Activated naive CD8-positive, alpha-beta T cell treated with anti-CD3 and anti-CD28 coated beads for 36 hours (primary cell): ENCODE data around the gene PCDH1. TPM values are rescaled to one million over a fixed set of nuclear protein-coding genes. Genes with fewer than 3 reads are reported as not detected.

Source experiments
- DNase-seq: peaks from one replicate; pipeline ENCODE4 v3.0.0; 2021
- H3K27ac Mint-ChIP-seq: one replicate; pipeline ENCODE4 v1.8.0; 2022; ENCODE audit warnings: mild to moderate bottlenecking, moderate library complexity, mixed read lengths
- H3K27me3 Mint-ChIP-seq: one replicate; pipeline ENCODE4 v1.8.0; 2022; ENCODE audit warnings: mild to moderate bottlenecking, mixed read lengths
- H3K36me3 Mint-ChIP-seq: one replicate; pipeline ENCODE4 v1.8.0; 2021; ENCODE audit warnings: mild to moderate bottlenecking, mixed read lengths
- H3K4me1 Mint-ChIP-seq: one replicate; pipeline ENCODE4 v1.8.0; 2021; ENCODE audit warnings: mixed read lengths
- H3K4me3 Mint-ChIP-seq: one replicate; pipeline ENCODE4 v1.8.0; 2022; ENCODE audit warnings: mild to moderate bottlenecking, moderate library complexity, mixed read lengths
- H3K9me3 Mint-ChIP-seq: one replicate; pipeline ENCODE4 v1.8.0; 2022; ENCODE audit warnings: mixed read lengths
- total RNA-seq, 2 experiments: library from RNA; stranded (reverse); gene quantifications; one replicate each; pipeline ENCODE4 v1.2.3, GENCODE V29; 2021

PCDH1 gene
- total RNA-seq, 2 experiments from 2014 or later = not detected

- peaks cover 8% of the 10 kb centered on the region for H3K27me3 Mint-ChIP-seq
- no peaks in the 10 kb centered on the region for H3K36me3 Mint-ChIP-seq
- no peak for DNase-seq
- H3K9me3 Mint-ChIP-seq = no peaks in the 10 kb centered on the region
- H3K4me1 Mint-ChIP-seq = peaks cover 10% of the 10 kb centered on the region
- no peak overlapping the region for H3K27ac Mint-ChIP-seq
- H3K4me3 Mint-ChIP-seq = no peak overlapping the region
These were observed 34.9 kb downstream of the PCDH1 start for GRCh38 chr5:141843156-141843927.

- H3K36me3 Mint-ChIP-seq = no peaks in the 10 kb centered on the region
- no peaks in the 10 kb centered on the region for H3K9me3 Mint-ChIP-seq
- H3K27me3 Mint-ChIP-seq = peaks cover 3% of the 10 kb centered on the region
- no peak overlapping the region for H3K4me3 Mint-ChIP-seq
- peaks cover 15% of the 10 kb centered on the region for H3K4me1 Mint-ChIP-seq
- DNase-seq = no peak
- H3K27ac Mint-ChIP-seq = no peak overlapping the region
These were observed 36.6 kb downstream of the PCDH1 start for GRCh38 chr5:141841378-141842180.

- no peak for DNase-seq
- Mint-ChIP-seq H3K4me1 (peaks cover 17% of the 10 kb centered on the region), H3K27ac (no peak overlapping the region), H3K27me3 (peaks cover 3% of the 10 kb centered on the region), H3K4me3 (no peak overlapping the region), H3K36me3 (no peaks in the 10 kb centered on the region), H3K9me3 (no peaks in the 10 kb centered on the region)
These were observed 37.3 kb downstream of the PCDH1 start for GRCh38 chr5:141840826-141841360.

- H3K27ac Mint-ChIP-seq = no peak overlapping the region
- H3K27me3 Mint-ChIP-seq = peaks cover 3% of the 10 kb centered on the region
- no peak for DNase-seq
- no peak overlapping the region for H3K4me3 Mint-ChIP-seq
- H3K4me1 Mint-ChIP-seq = peaks cover 18% of the 10 kb centered on the region
- no peaks in the 10 kb centered on the region for H3K36me3 Mint-ChIP-seq
- no peaks in the 10 kb centered on the region for H3K9me3 Mint-ChIP-seq
These were observed 37.9 kb downstream of the PCDH1 start for GRCh38 chr5:141840280-141840812.

GRCh38 chr5:141839015-141839513 lies 39.1 kb downstream of the PCDH1 start:
- no peak overlapping the region for H3K27ac Mint-ChIP-seq
- DNase-seq = no peak
- no peaks in the 10 kb centered on the region for H3K36me3 Mint-ChIP-seq
- H3K9me3 Mint-ChIP-seq = no peaks in the 10 kb centered on the region
- H3K27me3 Mint-ChIP-seq = no peaks in the 10 kb centered on the region
- H3K4me3 Mint-ChIP-seq = no peak overlapping the region
- peaks cover 18% of the 10 kb centered on the region for H3K4me1 Mint-ChIP-seq

GRCh38 chr5:141838326-141839014 lies 39.7 kb downstream of the PCDH1 start:
- Mint-ChIP-seq H3K4me1 (peaks cover 18% of the 10 kb centered on the region), H3K36me3 (no peaks in the 10 kb centered on the region), H3K27me3 (no peaks in the 10 kb centered on the region), H3K9me3 (no peaks in the 10 kb centered on the region), H3K4me3 (no peak overlapping the region), H3K27ac (no peak overlapping the region)
- DNase-seq = no peak

GRCh38 chr5:141835928-141836670 lies 42.1 kb downstream of the PCDH1 start:
- peak overlapping the region; percentile 52 for H3K27ac Mint-ChIP-seq
- H3K9me3 Mint-ChIP-seq = no peaks in the 10 kb centered on the region
- no peaks in the 10 kb centered on the region for H3K36me3 Mint-ChIP-seq
- peaks cover 16% of the 10 kb centered on the region for H3K4me1 Mint-ChIP-seq
- H3K27me3 Mint-ChIP-seq = no peaks in the 10 kb centered on the region
- no peak for DNase-seq
- H3K4me3 Mint-ChIP-seq = peak overlapping the region; percentile 7

GRCh38 chr5:141834331-141834730 lies 43.9 kb downstream of the PCDH1 start:
- peaks cover 16% of the 10 kb centered on the region for H3K4me1 Mint-ChIP-seq
- no peaks in the 10 kb centered on the region for H3K36me3 Mint-ChIP-seq
- DNase-seq = no peak
- H3K4me3 Mint-ChIP-seq = no peak overlapping the region
- H3K9me3 Mint-ChIP-seq = no peaks in the 10 kb centered on the region
- no peak overlapping the region for H3K27ac Mint-ChIP-seq
- no peaks in the 10 kb centered on the region for H3K27me3 Mint-ChIP-seq

GRCh38 chr5:141832131-141832530 lies 46.1 kb downstream of the PCDH1 start:
- no peak overlapping the region for H3K4me3 Mint-ChIP-seq
- no peaks in the 10 kb centered on the region for H3K27me3 Mint-ChIP-seq
- no peaks in the 10 kb centered on the region for H3K36me3 Mint-ChIP-seq
- H3K27ac Mint-ChIP-seq = no peak overlapping the region
- DNase-seq = no peak
- no peaks in the 10 kb centered on the region for H3K9me3 Mint-ChIP-seq
- H3K4me1 Mint-ChIP-seq = peaks cover 14% of the 10 kb centered on the region

- no peaks in the 10 kb centered on the region for H3K4me1 Mint-ChIP-seq
These were observed 50.0 kb downstream of the PCDH1 start for GRCh38 chr5:141828162-141828561.

GRCh38 chr5:141826674-141827073 lies 51.5 kb downstream of the PCDH1 start:
- Mint-ChIP-seq H3K27ac (no peak overlapping the region), H3K36me3 (no peaks in the 10 kb centered on the region), H3K4me1 (no peaks in the 10 kb centered on the region), H3K9me3 (no peaks in the 10 kb centered on the region), H3K27me3 (no peaks in the 10 kb centered on the region), H3K4me3 (no peak overlapping the region)
- DNase-seq = no peak

More at GRCh38 chr5:141828162-141828561, 50.0 kb downstream of the PCDH1 start:
- Mint-ChIP-seq H3K27ac (no peak overlapping the region), H3K4me3 (no peak overlapping the region), H3K27me3 (no peaks in the 10 kb centered on the region), H3K9me3 (no peaks in the 10 kb centered on the region), H3K36me3 (no peaks in the 10 kb centered on the region)
- no peak for DNase-seq

GRCh38 chr5:141825791-141826560 lies 52.2 kb downstream of the PCDH1 start:
- DNase-seq = no peak
- Mint-ChIP-seq H3K9me3 (no peaks in the 10 kb centered on the region), H3K36me3 (no peaks in the 10 kb centered on the region), H3K27ac (no peak overlapping the region), H3K4me3 (no peak overlapping the region), H3K4me1 (no peaks in the 10 kb centered on the region), H3K27me3 (no peaks in the 10 kb centered on the region)

- H3K27me3 Mint-ChIP-seq = no peaks in the 10 kb centered on the region
- H3K9me3 Mint-ChIP-seq = no peaks in the 10 kb centered on the region
- H3K4me3 Mint-ChIP-seq = no peak overlapping the region
- DNase-seq = no peak
- H3K27ac Mint-ChIP-seq = no peak overlapping the region
- H3K36me3 Mint-ChIP-seq = no peaks in the 10 kb centered on the region
- H3K4me1 Mint-ChIP-seq = no peaks in the 10 kb centered on the region
These were observed 53.0 kb downstream of the PCDH1 start for GRCh38 chr5:141825241-141825671.
